Stimulated activated CD8-positive, alpha-beta memory T cell treated with anti-CD3 and anti-CD28 coated beads, Interleukin-7, amount 100 ng/mL, for 24 hours (primary cell): ENCODE results near the gene PCYOX1L.

Source experiments
- DNase-seq: peaks from one replicate; pipeline ENCODE4 v3.0.0-alpha.2; 2020; ENCODE audit warnings: low read depth

PCYOX1L gene, protein sequence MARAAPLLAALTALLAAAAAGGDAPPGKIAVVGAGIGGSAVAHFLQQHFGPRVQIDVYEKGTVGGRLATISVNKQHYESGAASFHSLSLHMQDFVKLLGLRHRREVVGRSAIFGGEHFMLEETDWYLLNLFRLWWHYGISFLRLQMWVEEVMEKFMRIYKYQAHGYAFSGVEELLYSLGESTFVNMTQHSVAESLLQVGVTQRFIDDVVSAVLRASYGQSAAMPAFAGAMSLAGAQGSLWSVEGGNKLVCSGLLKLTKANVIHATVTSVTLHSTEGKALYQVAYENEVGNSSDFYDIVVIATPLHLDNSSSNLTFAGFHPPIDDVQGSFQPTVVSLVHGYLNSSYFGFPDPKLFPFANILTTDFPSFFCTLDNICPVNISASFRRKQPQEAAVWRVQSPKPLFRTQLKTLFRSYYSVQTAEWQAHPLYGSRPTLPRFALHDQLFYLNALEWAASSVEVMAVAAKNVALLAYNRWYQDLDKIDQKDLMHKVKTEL

DNA sequence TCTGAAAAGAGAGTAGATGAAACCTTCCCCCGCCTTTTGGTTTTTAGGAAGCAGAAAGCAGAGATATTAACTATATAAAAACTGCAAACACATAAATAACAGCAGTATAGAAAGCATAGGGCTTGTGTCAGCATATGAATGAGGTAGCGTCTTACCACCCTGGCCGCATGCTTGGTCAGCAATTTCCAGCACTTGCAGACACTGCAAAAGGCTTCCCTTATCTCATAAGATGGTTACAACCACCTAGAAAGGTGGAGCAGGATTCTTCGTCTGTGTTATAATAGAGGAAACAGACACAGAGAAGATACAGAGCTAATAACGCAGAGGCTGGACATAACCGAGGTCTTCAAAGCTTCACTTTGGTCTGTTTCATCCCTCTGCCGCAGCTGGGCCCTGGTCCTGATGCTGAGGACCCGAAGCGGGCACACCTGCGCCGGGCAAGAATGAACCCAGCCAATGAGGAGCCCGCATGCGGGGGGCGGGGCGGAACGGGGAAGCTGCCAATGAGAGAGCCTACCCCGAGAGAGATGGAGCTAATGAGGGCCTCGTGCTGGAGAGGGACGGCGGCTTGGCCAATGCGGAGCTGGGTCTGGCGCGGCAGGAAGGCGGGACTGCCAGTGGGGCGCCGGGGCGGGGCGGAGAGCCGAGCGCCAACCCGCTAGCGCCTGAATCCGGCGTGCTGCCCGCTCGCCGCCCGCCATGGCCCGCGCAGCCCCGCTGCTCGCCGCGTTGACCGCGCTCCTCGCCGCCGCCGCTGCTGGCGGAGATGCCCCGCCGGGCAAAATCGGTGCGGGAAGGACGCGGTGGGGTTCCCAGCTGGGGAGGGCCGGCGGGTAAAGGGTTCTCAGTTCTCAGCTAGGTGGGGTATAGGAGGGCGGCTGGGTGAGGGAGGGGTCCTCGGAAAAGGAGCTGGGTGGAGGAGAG lies at the start of gene PCYOX1L:
Gene PCYOX1L, plus strand, starts transcription at position 677 of the 924 bp plus-strand sequence. Its CDS starts 23 bp downstream, at position 700.
- DNase-seq, result peak; percentile 98

DNA sequence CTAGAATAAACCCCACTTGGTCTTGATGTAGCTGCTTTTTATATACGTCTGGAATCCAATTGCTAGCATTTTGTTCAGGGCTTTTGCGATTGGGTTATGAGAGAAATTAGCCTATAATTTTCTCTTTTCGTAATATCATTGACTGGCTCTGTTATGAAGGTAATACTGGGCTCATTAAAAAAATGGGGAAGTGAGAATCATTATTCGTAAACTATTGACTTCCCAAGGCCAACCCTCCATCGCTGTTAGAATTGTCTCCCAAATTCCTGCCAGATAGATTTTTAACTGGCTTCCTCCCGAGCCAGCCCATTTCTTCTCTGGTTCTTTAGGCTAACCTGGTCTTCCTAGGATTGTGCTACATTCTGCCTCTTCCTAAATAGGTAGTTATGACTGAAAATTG lies 48.5 kb upstream of the PCYOX1L start:
- no peak for DNase-seq

DNA sequence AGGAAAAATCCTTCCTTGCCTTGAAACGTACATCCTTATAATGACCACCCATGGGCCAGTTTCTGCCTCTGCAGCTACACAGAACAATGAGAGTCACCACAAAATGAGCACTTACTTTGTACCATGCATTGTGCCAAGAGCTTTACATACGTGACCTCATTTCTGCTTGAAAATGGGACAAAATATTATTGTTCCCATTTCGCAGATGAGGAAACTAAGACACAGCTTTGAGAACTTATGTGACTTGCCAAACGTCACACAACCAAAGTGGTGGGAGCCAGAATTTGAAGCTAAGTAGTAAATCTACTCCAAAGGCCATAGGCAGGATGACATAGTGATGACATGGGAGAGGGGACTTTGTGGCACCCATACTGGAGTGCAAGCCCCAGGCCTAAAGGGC lies 47.4 kb upstream of the PCYOX1L start:
- no peak for DNase-seq

DNA sequence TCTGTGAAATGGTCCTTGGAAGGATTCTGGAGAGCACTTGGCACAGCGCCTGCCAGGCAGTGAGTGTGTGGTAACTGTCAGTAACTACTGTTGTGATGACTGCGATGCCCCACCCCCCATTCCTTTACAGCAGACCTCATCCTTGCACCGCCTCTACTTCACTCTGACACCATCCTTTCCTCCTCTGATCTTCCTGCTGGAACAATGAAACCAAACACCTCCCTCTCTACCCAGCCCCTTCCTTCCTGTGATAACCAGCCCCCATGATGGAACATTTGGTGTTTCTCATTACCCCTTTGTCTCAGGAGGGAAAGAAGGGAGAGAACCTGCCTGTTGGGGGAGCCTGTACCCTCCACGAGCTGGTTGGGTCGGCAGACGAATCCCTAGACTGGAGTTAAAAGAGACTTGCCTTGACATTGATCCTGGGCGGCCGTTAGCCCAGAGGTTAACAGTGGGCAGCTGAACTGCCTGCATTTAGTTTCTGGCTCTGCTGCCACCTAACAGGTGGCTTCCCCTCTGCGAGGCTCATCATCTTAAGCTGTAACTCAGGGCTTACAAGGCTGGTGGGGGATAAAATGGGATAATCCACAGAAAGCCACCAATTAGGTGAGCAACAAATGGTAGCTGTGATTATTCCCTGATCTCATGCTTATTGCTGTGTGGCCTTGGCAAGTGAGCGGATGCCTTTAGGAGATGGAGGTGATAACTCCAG lies 46.7 kb upstream of the PCYOX1L start:
- no peak for DNase-seq

DNA sequence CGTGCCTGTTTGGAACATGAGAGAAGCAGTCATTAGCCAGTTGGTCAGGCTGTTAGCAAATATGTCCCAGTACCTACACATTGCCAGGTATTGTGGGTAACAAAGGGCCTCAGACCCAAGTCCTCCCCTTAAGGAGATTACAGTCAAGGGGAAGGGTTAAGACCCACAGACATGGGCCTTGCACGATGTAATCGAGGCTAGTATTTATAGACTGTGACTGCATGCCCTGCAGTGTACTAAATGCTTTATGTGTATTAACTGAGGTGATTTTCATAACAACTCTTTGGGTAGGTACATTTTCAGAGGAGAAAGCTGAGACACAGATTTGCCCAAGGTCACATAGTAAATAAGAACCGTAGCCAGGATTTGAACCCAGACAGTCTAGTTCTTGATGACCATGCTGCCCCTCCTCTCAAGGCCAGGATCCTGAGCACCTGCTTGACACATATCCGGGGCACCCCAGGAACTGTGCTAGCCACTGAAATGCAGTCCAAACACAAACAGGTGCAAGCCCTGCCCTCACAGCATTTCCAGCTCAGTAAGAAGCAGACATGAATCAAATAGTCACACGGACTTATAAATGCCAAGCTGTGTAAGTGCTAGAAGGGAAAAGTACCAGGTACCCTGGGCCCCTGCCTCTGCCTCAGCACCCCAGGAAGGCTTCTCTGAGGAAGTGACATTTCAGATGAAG lies 44.5 kb upstream of the PCYOX1L start:
- DNase-seq, result no peak

DNA sequence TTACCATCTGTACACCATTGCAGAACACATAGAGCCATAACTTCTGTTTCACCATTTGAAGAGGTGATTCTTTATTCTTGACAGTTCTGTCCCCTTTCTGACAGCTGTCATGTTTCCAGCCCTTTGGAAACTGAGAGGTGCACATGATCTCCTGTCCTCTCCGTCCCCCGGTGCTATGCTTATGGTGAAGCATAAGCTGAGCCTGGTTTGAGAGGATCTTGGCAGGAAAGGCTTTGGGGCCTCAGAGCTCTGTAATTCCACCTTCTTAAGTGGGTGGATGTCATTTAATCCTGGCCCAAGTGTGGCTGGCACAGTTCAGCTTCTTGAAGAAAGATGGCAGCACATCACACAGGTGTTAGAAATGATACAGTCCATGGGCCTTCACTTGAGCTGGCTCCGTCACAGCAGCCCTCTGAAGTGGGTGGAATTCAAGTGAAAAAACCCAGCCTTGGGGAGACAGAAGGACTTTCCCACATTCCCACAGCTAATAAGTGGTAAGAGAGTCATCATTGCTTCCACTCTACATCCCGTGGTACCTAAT lies 43.2 kb upstream of the PCYOX1L start:
- no peak for DNase-seq

DNA sequence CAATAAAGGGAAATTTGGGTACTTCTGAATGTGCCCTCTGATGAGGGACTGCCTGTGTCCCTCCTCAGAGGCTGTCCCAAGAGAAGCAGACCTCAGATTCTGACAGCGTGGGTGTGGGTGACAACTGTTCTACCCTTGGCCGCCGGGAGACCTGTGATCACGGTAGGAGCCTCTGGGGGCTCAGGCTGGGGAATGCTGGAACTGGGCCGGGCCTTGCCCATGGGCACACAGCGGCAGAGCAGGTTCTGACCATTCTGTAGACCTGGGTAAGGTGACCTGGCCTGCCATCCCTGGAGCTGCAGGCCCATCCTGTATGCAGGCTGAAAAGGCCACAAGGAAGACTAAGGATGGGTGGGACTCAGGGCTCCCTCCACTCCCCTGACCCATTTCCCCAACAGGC lies 42.1 kb upstream of the PCYOX1L start:
- no peak for DNase-seq

DNA sequence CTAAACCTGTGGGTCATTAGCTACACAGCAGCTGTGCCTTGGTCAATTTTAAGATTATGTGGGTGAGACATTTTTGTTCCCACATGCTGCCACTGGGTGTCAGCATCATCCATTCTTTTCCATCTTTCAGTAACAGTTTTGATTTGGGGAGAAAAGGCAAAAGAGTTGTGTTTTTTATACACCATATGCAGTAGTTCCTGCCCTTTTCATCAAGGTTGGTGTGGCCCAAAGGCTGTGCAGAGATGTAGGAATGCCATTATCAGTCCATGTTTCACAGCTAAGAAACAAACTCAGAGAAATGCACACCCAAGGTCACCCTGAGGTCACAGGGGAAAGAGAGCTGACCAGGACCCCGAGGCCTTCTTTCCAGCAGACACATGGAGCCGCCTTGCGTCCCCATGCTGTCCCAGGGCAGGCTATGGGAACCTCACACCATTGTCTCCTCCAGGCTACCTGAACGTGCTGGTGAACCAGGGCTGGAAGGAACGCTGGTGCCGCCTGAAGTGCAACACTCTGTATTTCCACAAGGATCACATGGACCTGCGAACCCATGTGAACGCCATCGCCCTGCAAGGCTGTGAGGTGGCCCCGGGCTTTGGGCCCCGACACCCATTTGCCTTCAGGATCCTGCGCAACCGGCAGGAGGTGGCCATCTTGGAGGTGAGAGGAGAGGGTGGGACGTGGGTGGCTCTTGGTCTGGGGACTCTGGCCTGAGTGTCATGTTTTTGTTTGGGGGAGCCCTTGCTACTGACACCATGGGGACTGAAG lies 40.4 kb upstream of the PCYOX1L start:
- DNase-seq, result no peak

DNA sequence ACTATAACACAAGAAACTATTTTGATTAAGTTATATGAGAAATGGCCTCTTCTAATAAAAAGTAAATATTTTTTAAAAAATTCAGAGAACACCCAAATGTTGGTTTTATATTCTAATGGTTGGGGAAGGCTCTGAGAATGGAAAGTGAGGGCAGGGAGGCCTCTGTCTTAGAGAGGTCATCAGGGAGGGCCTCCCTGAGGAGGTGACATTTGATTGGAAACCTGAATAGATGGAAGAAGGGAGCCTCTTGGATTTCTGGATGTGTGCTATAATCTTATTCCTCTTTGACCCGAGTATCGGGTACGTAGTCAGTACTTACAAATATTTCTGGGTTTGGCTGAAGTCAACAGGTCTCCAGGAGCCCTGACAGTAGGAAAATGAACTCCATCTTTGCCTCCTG lies 38.7 kb upstream of the PCYOX1L start:
- DNase-seq, result no peak

DNA sequence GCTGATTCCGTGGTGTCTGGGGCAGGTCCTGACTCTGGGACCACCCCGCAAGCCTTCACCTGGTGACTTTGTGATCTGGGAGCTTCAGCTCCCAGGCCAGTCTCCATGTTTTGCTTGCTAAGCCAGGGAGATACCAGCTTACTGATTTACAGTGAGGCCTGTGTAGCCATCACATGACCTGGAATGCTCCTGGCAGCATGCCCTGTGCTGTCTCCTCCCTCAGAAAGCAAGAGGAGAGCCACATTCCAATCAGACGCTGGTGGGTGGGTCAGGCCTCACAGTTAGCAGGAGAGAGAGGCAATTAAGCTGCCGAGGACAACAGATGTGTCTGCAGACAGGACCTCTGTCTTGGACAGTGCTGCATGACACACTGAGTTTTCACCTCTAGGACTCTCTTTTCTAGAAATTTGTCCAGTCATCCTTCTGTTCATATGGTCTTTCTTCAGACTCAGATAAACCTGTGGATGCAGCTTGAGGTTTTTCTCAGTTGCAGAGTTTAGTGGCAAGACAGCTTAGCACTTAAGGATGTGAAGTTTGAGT lies 37.0 kb upstream of the PCYOX1L start:
- DNase-seq, result no peak

DNA sequence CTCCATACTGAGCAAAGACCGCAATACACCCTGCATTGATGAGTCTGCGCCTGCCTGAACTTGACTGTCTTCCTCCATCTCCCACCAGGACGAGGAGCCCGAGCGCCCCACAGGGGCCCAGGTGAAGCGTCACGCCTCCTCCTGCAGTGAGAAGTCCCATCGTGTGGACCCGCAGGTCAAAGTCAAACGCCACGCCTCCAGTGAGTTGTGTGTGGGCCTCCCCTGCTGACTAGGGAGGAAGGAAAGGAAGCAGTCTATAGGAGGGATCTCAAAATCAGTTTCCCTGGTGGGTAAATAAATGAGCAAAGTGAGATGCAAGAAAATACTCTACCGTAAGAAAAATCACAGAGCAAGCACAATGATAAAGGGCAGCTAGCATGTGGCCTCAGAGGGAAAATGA lies 35.3 kb upstream of the PCYOX1L start:
- DNase-seq, result no peak

DNA sequence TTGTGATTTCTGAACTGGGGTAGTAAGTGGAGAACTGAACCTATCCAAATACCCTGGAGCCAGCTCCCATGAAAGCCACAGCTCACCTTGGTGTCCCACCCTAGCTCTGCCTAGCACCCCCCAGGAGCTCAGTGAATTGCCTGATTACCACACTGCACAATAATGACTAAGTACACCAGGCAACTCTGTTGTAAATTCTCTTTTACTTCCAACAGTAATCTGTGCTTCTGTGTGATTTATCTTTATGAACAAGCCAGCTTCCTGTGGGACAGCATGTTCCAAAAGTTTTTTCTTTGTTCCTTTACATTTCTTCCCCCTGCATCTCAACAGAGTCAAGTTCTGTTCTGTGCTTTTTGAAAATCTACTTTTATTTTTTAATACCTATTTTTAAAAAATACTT lies 34.6 kb upstream of the PCYOX1L start:
- DNase-seq, result no peak

DNA sequence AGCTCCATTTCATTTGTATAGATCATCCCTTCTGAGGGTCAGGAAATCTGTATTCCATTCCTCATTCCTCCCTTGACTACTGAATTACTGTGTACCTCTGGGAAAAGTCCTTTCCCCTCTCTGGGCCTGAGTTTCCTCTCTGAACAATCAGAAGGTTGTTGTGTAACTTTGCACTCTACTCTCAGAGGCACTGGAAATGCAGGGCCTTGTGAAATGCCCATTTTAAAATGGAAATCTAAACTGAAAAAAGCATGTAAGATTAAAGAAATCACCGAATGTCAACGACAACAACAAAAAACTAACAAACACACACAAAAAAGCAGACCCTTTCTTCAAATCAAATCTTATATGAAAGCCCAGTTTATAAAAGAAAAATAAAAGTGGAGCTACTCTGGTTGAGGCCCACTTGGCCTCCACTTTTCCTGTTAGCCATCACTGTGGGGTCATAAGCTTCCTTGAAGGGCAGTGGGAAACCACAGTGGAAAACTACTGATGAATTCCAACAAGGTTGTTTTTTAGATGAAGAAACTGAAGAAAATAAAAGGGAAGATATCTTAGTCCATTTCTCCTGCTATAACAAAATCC lies 34.1 kb upstream of the PCYOX1L start:
- no peak for DNase-seq

DNA sequence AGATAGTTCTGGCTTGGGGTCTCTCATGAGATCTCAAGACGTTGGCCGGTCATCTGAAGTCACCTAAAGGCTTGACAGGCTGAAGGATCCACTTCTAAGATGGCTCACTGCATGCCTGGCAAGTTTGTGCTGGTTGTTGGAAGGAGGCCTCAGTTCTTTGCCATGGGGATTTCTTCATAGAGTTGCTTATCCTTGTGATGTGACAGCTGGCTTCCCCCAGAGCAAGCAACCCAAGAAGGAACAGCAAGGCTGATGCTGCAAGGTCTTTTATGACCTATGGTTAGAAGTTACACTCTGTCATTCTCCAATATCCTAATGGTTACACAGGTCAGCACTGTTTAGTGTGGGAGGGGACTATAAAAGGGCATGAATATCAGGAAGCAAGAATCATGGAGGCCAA lies 33.2 kb upstream of the PCYOX1L start:
- no peak for DNase-seq

DNA sequence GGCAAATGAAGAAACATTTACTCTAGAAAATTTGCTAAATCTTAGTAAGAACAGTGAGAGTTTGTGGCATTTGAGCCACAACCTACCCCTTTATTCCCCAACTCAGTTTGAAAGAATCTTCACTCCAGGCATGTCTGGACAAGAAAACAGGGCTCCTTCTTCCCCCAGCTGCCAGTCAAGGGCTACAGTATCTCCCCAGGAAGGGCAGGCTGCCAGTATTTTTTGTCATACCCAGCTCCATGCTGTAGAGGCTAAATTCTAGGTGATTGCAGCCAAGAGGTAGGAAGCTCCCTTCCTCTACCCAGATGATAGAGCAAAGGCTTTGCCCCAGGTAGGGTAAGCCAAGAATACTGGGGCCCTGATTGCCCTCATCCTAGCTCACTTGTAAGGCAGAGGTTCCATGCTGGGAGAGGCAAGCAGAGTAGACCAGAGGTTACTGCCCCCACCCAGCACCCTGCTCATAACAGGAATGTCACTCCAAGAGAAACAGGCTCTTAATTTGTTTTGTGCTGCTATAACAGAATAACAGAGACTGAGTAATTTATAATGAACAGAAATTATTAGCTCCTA lies 32.6 kb upstream of the PCYOX1L start:
- no peak for DNase-seq

DNA sequence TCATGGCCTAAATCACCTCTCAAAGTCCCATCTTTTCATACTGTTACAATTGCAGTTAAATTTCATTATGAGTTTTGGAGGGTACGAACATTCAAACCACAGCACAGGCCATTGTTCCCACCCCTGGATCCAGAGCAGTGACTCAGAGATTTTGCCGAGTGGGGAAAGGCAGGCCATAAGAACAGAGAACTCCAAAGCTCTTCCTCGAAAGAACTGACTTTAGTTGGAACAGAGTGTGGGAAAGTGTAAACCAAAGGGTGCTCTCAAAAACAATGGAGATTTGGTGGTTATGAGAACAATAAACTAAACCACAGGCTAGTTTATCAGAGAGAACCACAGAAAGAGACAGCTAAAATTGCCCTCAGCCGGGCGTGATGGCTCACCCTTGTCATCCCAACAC lies 32.0 kb upstream of the PCYOX1L start:
- DNase-seq, result no peak

DNA sequence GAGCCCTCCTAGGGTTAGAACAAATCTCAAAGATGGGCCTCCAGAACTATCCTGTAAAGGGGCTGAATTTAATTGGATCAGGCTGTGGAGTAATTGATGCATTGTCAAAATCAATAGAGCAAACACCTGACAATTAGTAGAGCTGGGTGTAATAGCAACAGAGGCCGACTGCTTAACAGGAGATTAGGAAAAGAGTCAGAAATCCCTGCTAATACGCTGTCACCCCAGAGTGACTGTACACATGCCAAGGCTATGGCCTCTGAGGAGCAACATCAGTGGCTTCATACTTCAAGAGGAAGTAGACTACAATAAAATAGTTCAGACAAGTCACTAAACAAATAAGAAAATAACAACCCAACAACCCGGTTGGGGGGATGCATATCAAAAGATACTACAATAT lies 31.2 kb upstream of the PCYOX1L start:
- no peak for DNase-seq

DNA sequence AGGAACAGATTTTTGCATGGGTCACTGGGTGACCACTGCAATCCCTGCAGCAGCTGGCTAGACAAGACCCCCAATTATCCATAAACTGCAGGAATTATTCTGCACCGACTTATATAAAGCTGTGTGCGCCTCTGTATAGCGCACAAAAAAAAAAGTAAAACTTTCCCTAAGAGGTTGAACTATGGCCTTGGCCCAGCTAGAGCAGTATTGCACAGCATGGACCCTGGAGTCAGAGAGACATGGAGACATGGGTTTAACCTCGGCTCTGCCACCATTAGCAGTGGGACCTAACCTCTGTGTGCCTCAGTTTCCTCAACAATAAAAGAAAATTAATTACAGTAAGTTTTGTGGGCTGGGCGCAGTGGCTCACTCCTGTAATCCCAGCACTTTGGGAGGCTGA lies 29.7 kb upstream of the PCYOX1L start:
- no peak for DNase-seq

DNA sequence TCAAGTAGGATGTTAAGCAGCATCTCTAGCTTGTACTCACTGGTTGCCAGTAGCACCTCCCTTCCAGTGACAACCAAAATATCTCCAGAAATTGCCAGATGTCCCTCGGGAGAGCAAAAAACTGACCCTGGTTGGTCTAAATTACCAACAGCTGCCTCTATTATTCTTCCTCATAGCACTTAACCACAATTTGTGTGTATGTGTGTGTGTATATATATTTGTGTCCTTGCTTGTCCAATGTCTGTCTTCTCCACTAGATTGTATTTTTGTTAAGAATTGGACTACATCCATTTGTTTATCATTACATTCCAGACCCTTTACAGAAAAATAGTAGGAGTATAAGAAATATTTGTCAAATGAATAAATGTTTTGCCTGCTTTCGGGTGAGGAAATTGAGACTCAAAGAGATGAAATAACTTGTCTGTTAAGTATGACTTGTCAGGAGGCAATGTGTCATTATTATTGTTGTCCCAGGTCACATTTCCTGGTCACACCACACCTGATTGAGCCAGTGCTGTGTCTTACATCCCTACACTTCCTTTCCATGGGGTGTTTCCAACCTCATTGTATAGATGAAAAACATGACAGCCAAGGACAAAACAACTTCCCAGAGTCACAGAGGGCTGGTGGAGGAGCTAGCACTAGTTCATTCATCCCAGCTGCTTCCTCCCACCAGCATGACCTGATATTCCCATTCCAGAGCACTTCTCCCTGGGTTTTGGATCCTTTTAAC lies 24.0 kb upstream of the PCYOX1L start:
- DNase-seq, result no peak
